ENCODE data around the gene MAP4K4. TPM values are rescaled to one million over a fixed set of nuclear protein-coding genes. Genes with fewer than 3 reads are reported as not detected.

MAP4K4 gene
- polyA plus RNA-seq, 2 donors: 19.6 to 24.1 TPM

DNA sequence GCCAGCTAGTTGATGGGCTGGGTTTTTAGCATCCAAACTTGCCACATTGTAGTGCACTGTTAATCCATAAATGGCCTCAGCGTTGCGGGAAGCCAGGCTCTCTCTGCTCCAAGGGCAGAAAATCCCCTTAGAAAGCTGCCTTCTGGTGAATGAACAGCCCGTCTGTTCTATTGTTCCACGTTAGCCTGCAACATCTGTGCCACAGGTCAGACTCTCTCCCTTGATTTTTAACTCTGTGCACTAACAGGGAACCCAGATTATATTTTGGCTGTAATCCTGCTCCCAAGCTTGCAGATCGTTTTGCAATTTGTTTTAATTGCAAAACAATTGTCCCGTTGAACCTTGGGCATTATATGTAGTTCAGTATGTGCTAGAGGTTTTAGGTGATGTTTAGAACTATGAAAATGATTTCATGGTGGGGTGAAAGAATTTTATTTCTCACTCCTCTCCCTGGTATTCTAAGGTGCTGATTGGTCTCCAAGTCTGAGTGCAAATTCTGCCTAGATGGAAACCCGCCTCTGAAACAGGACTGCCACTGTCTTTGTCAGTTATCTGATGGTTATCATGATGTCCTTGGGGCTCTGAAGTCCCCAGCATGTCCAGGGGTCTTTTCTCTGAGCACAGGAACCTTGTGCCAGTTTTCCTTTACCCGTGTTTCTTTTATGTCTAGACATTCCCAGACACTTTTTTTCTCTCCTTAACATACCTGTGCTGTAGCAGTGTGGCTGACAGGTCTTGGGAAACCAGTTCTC, 106.6 kb downstream of the MAP4K4 start:
- WGBS, 2 donors: 57 to 58% methylated on average over 8 of the region's 8 CpGs
- Histone ChIP-seq H3K36me3 (ENCODE audit: control insufficient read depth in 2 of 2, insufficient read depth in 2 of 2, low read length in 1 of 2) (no peaks in the 10 kb centered on the region), H3K4me1 (ENCODE audit: control insufficient read depth in 2 of 2, insufficient read depth in 2 of 2, low read length in 1 of 2) (peaks cover 0 to 2% of the 10 kb centered on the region in 2 donors), H3K27me3 (ENCODE audit: control insufficient read depth in 1 of 2, insufficient read depth in 2 of 2, low read length in 2 of 2) (no peaks in the 10 kb centered on the region), H3K4me3 (ENCODE audit: low read depth in 1 of 2, low read length in 2 of 2) (no peak overlapping the region), H3K27ac (ENCODE audit: low read depth in 2 of 2, low read length in 1 of 2) (no peak overlapping the region), H3K9me3 (ENCODE audit: control insufficient read depth in 2 of 2, insufficient read depth in 1 of 2, low read depth in 1 of 2, low read length in 1 of 2) (no peaks in the 10 kb centered on the region)

DNA sequence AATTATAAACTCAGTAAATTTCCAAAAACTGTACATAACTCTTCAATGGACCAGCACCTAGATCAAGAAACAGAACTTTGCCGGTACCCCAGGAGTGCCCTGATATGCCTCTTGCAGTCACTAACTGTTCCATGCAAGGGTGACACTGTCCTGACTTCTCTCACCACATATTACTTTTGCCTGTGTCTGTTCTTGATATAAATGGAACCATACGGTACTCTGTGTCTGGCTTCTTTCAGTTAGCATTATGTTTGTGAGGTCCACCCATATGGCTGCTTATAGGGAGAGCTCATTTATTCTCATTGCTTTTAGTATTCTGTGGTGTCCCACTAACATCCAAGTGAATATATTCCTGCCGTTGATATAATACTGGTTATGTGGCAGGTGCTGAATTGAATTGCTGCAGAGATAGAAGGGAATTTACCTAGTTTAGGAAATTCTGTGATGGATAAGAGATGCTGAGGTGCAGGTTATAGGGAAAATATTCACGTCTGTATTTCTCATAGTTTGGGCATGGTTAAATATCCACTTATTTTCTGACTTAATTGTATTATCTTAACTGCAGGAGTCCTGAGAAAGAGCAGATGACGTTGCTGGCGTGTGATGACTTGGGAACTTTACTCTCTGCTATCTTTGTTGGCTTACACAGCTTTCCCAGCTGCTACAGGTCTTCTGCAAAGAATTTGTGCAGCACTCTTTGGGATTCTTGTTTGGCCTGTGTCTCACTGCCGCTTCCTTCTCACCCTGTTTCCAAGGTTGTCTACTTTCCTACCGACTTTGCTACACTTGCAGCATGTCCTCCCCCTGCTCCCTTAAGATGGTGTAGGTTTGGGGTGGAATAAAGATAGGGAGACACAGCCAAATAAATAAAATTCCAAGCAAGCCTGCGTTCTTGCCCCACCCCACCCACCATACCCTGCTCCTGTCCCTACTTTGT, 107.9 kb downstream of the MAP4K4 start:
- H3K27me3 ChIP-seq (ENCODE audit: control insufficient read depth in 1 of 2, insufficient read depth in 2 of 2, low read length in 2 of 2): no peaks in the 10 kb centered on the region
- no peak overlapping the region for H3K27ac ChIP-seq (ENCODE audit: low read depth in 2 of 2, low read length in 1 of 2)
- H3K36me3 ChIP-seq (ENCODE audit: control insufficient read depth in 2 of 2, insufficient read depth in 2 of 2, low read length in 1 of 2): no peaks in the 10 kb centered on the region
- H3K4me3 ChIP-seq (ENCODE audit: low read depth in 1 of 2, low read length in 2 of 2): no peak overlapping the region
- no peaks in the 10 kb centered on the region for H3K9me3 ChIP-seq (ENCODE audit: control insufficient read depth in 2 of 2, insufficient read depth in 1 of 2, low read depth in 1 of 2, low read length in 1 of 2)
- 64 to 70% methylated on average over 9 of the region's 9 CpGs for WGBS, 2 donors
- H3K4me1 ChIP-seq (ENCODE audit: control insufficient read depth in 2 of 2, insufficient read depth in 2 of 2, low read length in 1 of 2): peaks cover 0 to 2% of the 10 kb centered on the region in 2 donors

DNA sequence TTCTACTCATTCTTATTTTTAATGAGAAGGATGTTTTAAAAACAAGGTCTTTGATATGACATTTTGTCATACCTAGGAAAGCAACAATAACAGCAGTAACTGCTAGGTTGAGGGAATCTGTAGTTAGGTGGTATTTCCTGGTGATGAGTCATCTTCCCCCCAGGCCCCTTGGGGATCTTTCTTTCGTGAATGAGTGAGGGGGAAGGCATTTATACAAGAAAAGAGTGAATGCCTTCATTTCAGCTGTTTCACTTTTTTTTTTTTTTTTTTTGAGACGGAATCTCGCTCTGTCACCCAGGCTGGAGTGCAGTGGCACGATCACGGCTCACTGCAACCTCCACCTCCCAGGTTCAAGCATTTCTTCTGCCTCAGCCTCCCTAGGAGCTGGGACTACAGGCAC, 108.6 kb downstream of the MAP4K4 start:
- WGBS, 2 donors: 64 to 70% methylated on average over 3 to 5 of the region's 5 CpGs
- Histone ChIP-seq H3K27ac (ENCODE audit: low read depth in 2 of 2, low read length in 1 of 2) (no peak overlapping the region), H3K4me3 (ENCODE audit: low read depth in 1 of 2, low read length in 2 of 2) (no peak overlapping the region), H3K9me3 (ENCODE audit: control insufficient read depth in 2 of 2, insufficient read depth in 1 of 2, low read depth in 1 of 2, low read length in 1 of 2) (no peaks in the 10 kb centered on the region), H3K27me3 (ENCODE audit: control insufficient read depth in 1 of 2, insufficient read depth in 2 of 2, low read length in 2 of 2) (no peaks in the 10 kb centered on the region), H3K36me3 (ENCODE audit: control insufficient read depth in 2 of 2, insufficient read depth in 2 of 2, low read length in 1 of 2) (no peaks in the 10 kb centered on the region), H3K4me1 (ENCODE audit: control insufficient read depth in 2 of 2, insufficient read depth in 2 of 2, low read length in 1 of 2) (peaks cover 0 to 2% of the 10 kb centered on the region in 2 donors)

- WGBS, 2 donors: 52 to 58% methylated on average over 4 of the region's 4 CpGs
These were observed 109.2 kb downstream of the MAP4K4 start for GRCh38 chr2:101806701-101807100.

DNA sequence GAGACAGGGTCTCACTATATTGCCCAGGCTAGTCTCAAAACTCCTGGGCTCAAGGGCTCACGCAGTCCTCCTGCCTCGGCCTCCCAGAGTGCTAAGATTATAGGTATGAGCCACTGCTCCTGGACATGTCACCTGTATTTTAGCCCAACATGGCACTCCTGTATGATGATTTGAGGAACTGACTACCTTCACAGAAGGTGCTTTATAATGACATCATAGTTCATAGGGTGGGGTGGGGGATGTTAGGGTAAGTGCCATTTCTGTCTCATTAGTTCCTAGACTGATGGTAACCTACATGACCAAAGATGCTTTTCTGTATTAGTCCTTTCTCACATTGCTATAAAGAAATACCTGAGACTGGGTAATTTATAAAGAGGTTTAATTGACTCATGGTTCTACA, 109.7 kb downstream of the MAP4K4 start:
- Histone ChIP-seq H3K9me3 (ENCODE audit: control insufficient read depth in 2 of 2, insufficient read depth in 1 of 2, low read depth in 1 of 2, low read length in 1 of 2) (no peaks in the 10 kb centered on the region), H3K27me3 (ENCODE audit: control insufficient read depth in 1 of 2, insufficient read depth in 2 of 2, low read length in 2 of 2) (no peaks in the 10 kb centered on the region), H3K36me3 (ENCODE audit: control insufficient read depth in 2 of 2, insufficient read depth in 2 of 2, low read length in 1 of 2) (no peaks in the 10 kb centered on the region), H3K4me1 (ENCODE audit: control insufficient read depth in 2 of 2, insufficient read depth in 2 of 2, low read length in 1 of 2) (peaks cover 0 to 2% of the 10 kb centered on the region in 2 donors), H3K4me3 (ENCODE audit: low read depth in 1 of 2, low read length in 2 of 2) (no peak overlapping the region), H3K27ac (ENCODE audit: low read depth in 2 of 2, low read length in 1 of 2) (no peak overlapping the region)
- 98 to 99% methylated on average over 2 of the region's 2 CpGs for WGBS, 2 donors

More at GRCh38 chr2:101806701-101807100, 109.2 kb downstream of the MAP4K4 start:
- peaks cover 0 to 2% of the 10 kb centered on the region in 2 donors for H3K4me1 ChIP-seq (ENCODE audit: control insufficient read depth in 2 of 2, insufficient read depth in 2 of 2, low read length in 1 of 2)
- H3K27me3 ChIP-seq (ENCODE audit: control insufficient read depth in 1 of 2, insufficient read depth in 2 of 2, low read length in 2 of 2): no peaks in the 10 kb centered on the region
- no peaks in the 10 kb centered on the region for H3K36me3 ChIP-seq (ENCODE audit: control insufficient read depth in 2 of 2, insufficient read depth in 2 of 2, low read length in 1 of 2)
- no peak overlapping the region for H3K4me3 ChIP-seq (ENCODE audit: low read depth in 1 of 2, low read length in 2 of 2)
- no peaks in the 10 kb centered on the region for H3K9me3 ChIP-seq (ENCODE audit: control insufficient read depth in 2 of 2, insufficient read depth in 1 of 2, low read depth in 1 of 2, low read length in 1 of 2)
- no peak overlapping the region for H3K27ac ChIP-seq (ENCODE audit: low read depth in 2 of 2, low read length in 1 of 2)

DNA sequence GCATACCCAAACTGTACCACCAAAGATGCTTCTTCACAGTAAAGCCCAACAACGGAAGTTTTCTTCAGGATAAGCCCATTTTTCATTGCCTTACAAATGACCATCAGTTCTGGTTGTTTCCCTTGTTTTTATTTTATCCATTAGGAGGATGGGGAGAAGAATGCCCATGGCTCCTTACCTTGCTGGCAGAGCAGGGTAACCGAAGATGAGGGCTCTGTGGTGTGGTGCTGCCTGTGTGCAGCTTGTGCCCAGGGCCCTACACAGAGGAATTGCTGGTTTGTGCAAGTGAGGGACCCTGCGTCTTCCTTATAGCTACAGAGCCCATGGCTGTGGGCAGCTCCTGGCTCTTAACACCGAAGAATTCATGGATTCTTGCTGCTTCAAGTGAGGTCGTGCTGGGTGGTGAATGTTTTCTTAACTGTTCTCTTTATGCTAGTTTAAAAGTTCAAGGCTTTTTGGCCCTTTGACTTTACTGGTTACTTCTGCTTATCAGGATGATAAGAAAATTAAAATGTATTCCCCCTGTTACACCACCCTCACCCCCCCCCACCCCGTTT, 110.6 kb downstream of the MAP4K4 start:
- H3K36me3 ChIP-seq (ENCODE audit: control insufficient read depth in 2 of 2, insufficient read depth in 2 of 2, low read length in 1 of 2): no peaks in the 10 kb centered on the region
- WGBS, 2 donors: 86 to 88% methylated on average over 6 of the region's 6 CpGs
- H3K4me1 ChIP-seq (ENCODE audit: control insufficient read depth in 2 of 2, insufficient read depth in 2 of 2, low read length in 1 of 2): no peaks in the 10 kb centered on the region

GRCh38 chr2:101809698-101810097, 112.2 kb downstream of the MAP4K4 start:
- H3K4me3 ChIP-seq (ENCODE audit: low read depth in 1 of 2, low read length in 2 of 2): no peak overlapping the region
- no peaks in the 10 kb centered on the region for H3K36me3 ChIP-seq (ENCODE audit: control insufficient read depth in 2 of 2, insufficient read depth in 2 of 2, low read length in 1 of 2)
- H3K27me3 ChIP-seq (ENCODE audit: control insufficient read depth in 1 of 2, insufficient read depth in 2 of 2, low read length in 2 of 2): no peaks in the 10 kb centered on the region
- H3K4me1 ChIP-seq (ENCODE audit: control insufficient read depth in 2 of 2, insufficient read depth in 2 of 2, low read length in 1 of 2): no peaks in the 10 kb centered on the region
- H3K9me3 ChIP-seq (ENCODE audit: control insufficient read depth in 2 of 2, insufficient read depth in 1 of 2, low read depth in 1 of 2, low read length in 1 of 2): no peaks in the 10 kb centered on the region
- H3K27ac ChIP-seq (ENCODE audit: low read depth in 2 of 2, low read length in 1 of 2): no peak overlapping the region

More for the DNA sequence above, 110.6 kb downstream of the MAP4K4 start:
- H3K27ac ChIP-seq (ENCODE audit: low read depth in 2 of 2, low read length in 1 of 2): no peak overlapping the region
- H3K9me3 ChIP-seq (ENCODE audit: control insufficient read depth in 2 of 2, insufficient read depth in 1 of 2, low read depth in 1 of 2, low read length in 1 of 2): no peaks in the 10 kb centered on the region
- H3K4me3 ChIP-seq (ENCODE audit: low read depth in 1 of 2, low read length in 2 of 2): no peak overlapping the region
- no peaks in the 10 kb centered on the region for H3K27me3 ChIP-seq (ENCODE audit: control insufficient read depth in 1 of 2, insufficient read depth in 2 of 2, low read length in 2 of 2)

- Histone ChIP-seq H3K36me3 (ENCODE audit: control insufficient read depth in 2 of 2, insufficient read depth in 2 of 2, low read length in 1 of 2) (no peaks in the 10 kb centered on the region), H3K9me3 (ENCODE audit: control insufficient read depth in 2 of 2, insufficient read depth in 1 of 2, low read depth in 1 of 2, low read length in 1 of 2) (no peaks in the 10 kb centered on the region), H3K27ac (ENCODE audit: low read depth in 2 of 2, low read length in 1 of 2) (no peak overlapping the region), H3K4me3 (ENCODE audit: low read depth in 1 of 2, low read length in 2 of 2) (no peak overlapping the region), H3K4me1 (ENCODE audit: control insufficient read depth in 2 of 2, insufficient read depth in 2 of 2, low read length in 1 of 2) (peaks cover 0 to 1% of the 10 kb centered on the region in 2 donors), H3K27me3 (ENCODE audit: control insufficient read depth in 1 of 2, insufficient read depth in 2 of 2, low read length in 2 of 2) (no peaks in the 10 kb centered on the region)
- 93 to 97% methylated on average over 11 of the region's 11 CpGs for WGBS, 2 donors
These were observed 113.9 kb downstream of the MAP4K4 start for GRCh38 chr2:101811226-101812015.

DNA sequence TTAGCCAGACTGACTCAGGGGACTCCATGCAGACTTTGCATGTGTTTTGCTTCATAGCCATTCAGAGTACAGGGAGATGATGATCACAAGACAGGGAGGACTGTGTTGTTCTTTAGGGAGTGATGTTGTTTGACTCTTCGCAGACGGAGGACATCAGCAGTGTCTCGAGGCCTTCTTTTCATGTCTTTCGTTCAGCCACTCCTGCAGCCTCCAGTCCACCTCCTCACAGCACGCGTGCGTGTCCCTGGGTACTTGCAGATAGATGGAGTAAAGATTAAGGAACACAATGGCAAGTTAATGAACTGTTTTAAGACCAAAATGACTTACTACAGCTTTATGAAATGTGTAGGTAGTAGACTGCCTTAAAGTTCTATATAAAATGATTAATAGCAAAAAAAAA, 114.7 kb downstream of the MAP4K4 start:
- no peak overlapping the region for H3K27ac ChIP-seq (ENCODE audit: low read depth in 2 of 2, low read length in 1 of 2)
- H3K9me3 ChIP-seq (ENCODE audit: control insufficient read depth in 2 of 2, insufficient read depth in 1 of 2, low read depth in 1 of 2, low read length in 1 of 2): no peaks in the 10 kb centered on the region
- H3K4me1 ChIP-seq (ENCODE audit: control insufficient read depth in 2 of 2, insufficient read depth in 2 of 2, low read length in 1 of 2): peaks cover 0 to 5% of the 10 kb centered on the region in 2 donors
- H3K4me3 ChIP-seq (ENCODE audit: low read depth in 1 of 2, low read length in 2 of 2): no peak overlapping the region
- WGBS, 2 donors: 95 to 96% methylated on average over 7 of the region's 7 CpGs
- H3K36me3 ChIP-seq (ENCODE audit: control insufficient read depth in 2 of 2, insufficient read depth in 2 of 2, low read length in 1 of 2): no peaks in the 10 kb centered on the region
- H3K27me3 ChIP-seq (ENCODE audit: control insufficient read depth in 1 of 2, insufficient read depth in 2 of 2, low read length in 2 of 2): no peaks in the 10 kb centered on the region

Data from esophagus (tissue), 2 donors.